Esophagus squamous epithelium (tissue), 5 donors: Measurements from ENCODE around the gene SNAP25. TPM values are rescaled to one million over a fixed set of nuclear protein-coding genes. Genes with fewer than 3 reads are reported as not detected.

Source experiments
- DNase-seq: peaks from one replicate; lab custom pipeline; 2025; lab: John Stamatoyannopoulos, UW
- H3K27ac ChIP-seq, 4 donors: fragments of 200-600 bp; sonication (generic); one replicate each; pipeline ENCODE4 v1.5.1; 2016 to 2019; ENCODE audit warnings: mild to moderate bottlenecking in 1 of 4
- H3K27me3 ChIP-seq, 4 donors: fragments of 200-600 bp; sonication (generic); 1 replicate in 3 of 4; 2 replicates in 1 of 4; pipeline versions ENCODE4 v1.5.1 to v1.6.0; 2017 to 2021; ENCODE audit warnings: antibody characterized with exemption in 1 of 4
- H3K36me3 ChIP-seq, 3 donors: fragments of 200-600 bp; sonication (generic); one replicate each; pipeline ENCODE4 v1.5.1; 2016 to 2019
- H3K4me1 ChIP-seq, 3 donors: fragments of 200-600 bp; sonication (generic); one replicate each; pipeline ENCODE4 v1.5.1; 2017 to 2019
- H3K4me3 ChIP-seq, 4 donors: fragments of 200-600 bp; sonication (generic); 1 replicate in 3 of 4; 2 replicates in 1 of 4; pipeline ENCODE4 v1.5.1; 2016 to 2019; ENCODE audit warnings: mild to moderate bottlenecking in 2 of 4, moderate library complexity in 1 of 4
- H3K9me3 ChIP-seq, 3 donors: fragments of 200-600 bp; sonication (generic); one replicate each; pipeline ENCODE4 v1.5.1; 2016 to 2019
- CTCF ChIP-seq, 6 experiments: fragments of 450-650 bp in 4 of 6; fragments of 200-600 bp in 2 of 6; sonication (generic) in 2 of 6; IDR thresholded peaks; one replicate each; pipeline ENCODE4 v1.5.1; 2016 to 2019; ENCODE audit warnings: antibody characterized with exemption in 6 of 6, mild to moderate bottlenecking in 4 of 6, moderate library complexity in 4 of 6
- POLR2A ChIP-seq, 4 donors: fragments of 450-650 bp; IDR thresholded peaks; one replicate each; pipeline ENCODE4 v1.6.1; 2017; ENCODE audit warnings: antibody characterized with exemption in 4 of 4, mild to moderate bottlenecking in 4 of 4, moderate library complexity in 3 of 4
- WGBS, 2 donors: methylation state at CpG; one replicate each; pipeline ENCODE4 v1.1.5; 2018; 5-methylcytosine and 5-hydroxymethylcytosine counted together
- intact Hi-C: fragments of 100-400 bp; cut with DNase I; formaldehyde crosslinking; loops from one replicate; pipeline ENCODE4 v1.15.0; 2022
- total RNA-seq, 4 donors: library from RNA; depleted of rRNA; stranded (reverse); fragments of >200 nt; gene quantifications; one replicate each; pipeline ENCODE4 v1.1.0, GENCODE V29; 2016
- donor health status: DM: yes; HTN: yes; CAD: no.

The SNAP25 gene
- total RNA-seq, 4 donors from 2014 or later, result 0.13 to 0.57 (median 0.15) TPM; not detected in 1

GRCh38 chr20:10347086-10347880, 128.7 kb downstream of the SNAP25 start:
- H3K4me3 ChIP-seq, result no peak overlapping the region
- DNase-seq, result no peak
- H3K36me3 ChIP-seq, result no peaks in the 10 kb centered on the region
- 34 to 40% methylated on average over 3 of the region's 3 CpGs for WGBS, 2 donors
- no peak overlapping the region for H3K27ac ChIP-seq
- no peaks in the 10 kb centered on the region for H3K9me3 ChIP-seq
- H3K4me1 ChIP-seq, result no peaks in the 10 kb centered on the region
- TF ChIP-seq CTCF (IDR thresholded peaks at IDR 0.05) (no peak), POLR2A (IDR thresholded peaks at IDR 0.05) (no peak)
- no peaks in the 10 kb centered on the region for H3K27me3 ChIP-seq
- intact Hi-C loops, result no loop called here

GRCh38 chr20:10349118-10349517, 130.5 kb downstream of the SNAP25 start:
- DNase-seq, result no peak
- WGBS, 2 donors, result 76 to 79% methylated on average over 3 of the region's 3 CpGs
- no peak for TF ChIP-seq POLR2A (IDR thresholded peaks at IDR 0.05)
- TF ChIP-seq CTCF (IDR thresholded peaks at IDR 0.05), result no peak
- Histone ChIP-seq H3K4me1 (no peaks in the 10 kb centered on the region), H3K9me3 (no peaks in the 10 kb centered on the region), H3K4me3 (no peak overlapping the region), H3K36me3 (no peaks in the 10 kb centered on the region), H3K27me3 (no peaks in the 10 kb centered on the region), H3K27ac (no peak overlapping the region)
- intact Hi-C loops, result no loop called here

- Histone ChIP-seq H3K36me3 (no peaks in the 10 kb centered on the region), H3K9me3 (no peaks in the 10 kb centered on the region), H3K27ac (peak overlapping the region in 2 of 4 donors; percentile 5 to 38), H3K4me3 (no peak overlapping the region), H3K27me3 (no peaks in the 10 kb centered on the region), H3K4me1 (no peaks in the 10 kb centered on the region)
- WGBS, 2 donors, result 78 to 86% methylated on average over 9 of the region's 9 CpGs
- TF ChIP-seq CTCF (IDR thresholded peaks at IDR 0.05), result no peak
- no peak for TF ChIP-seq POLR2A (IDR thresholded peaks at IDR 0.05)
- intact Hi-C loops, result no loop called here
- DNase-seq, result no peak
These were observed 131.7 kb downstream of the SNAP25 start for GRCh38 chr20:10350188-10350842.

GRCh38 chr20:10352934-10353824, 134.5 kb downstream of the SNAP25 start:
- no peaks in the 10 kb centered on the region for H3K36me3 ChIP-seq
- H3K27ac ChIP-seq, result no peak overlapping the region
- intact Hi-C loops, result no loop called here
- H3K9me3 ChIP-seq, result no peaks in the 10 kb centered on the region
- no peaks in the 10 kb centered on the region for H3K4me1 ChIP-seq
- no peak overlapping the region for H3K4me3 ChIP-seq
- DNase-seq, result no peak
- TF ChIP-seq CTCF (IDR thresholded peaks at IDR 0.05) (no peak), POLR2A (IDR thresholded peaks at IDR 0.05) (no peak)
- 28% methylated on average over 6 of the region's 6 CpGs for WGBS, 2 donors
- no peaks in the 10 kb centered on the region for H3K27me3 ChIP-seq
